MCF 10A (cell line): ENCODE measurements around the gene KLF11. TPM values are rescaled to one million over a fixed set of nuclear protein-coding genes. Genes with fewer than 3 reads are reported as not detected.

Experiments used
- BruUV-seq: library from RNA; stranded (reverse); fragments of 400-500 nt; replicated peaks from 2 replicates; lab custom pipeline; 2021; lab: Mats Ljungman, UMichigan
- CTCF ChIA-PET: fragments of 300-600 bp; sonication (Branson Sonifier 250); formaldehyde crosslinking; extraction: SDS; loops from one replicate; lab custom pipeline; 2021; ENCODE audit warnings: antibody characterized with exemption, inconsistent platforms; lab: Yijun Ruan, JAX
- POLR2A ChIA-PET: fragments of 300-600, 350-650 bp; sonication (Branson Sonifier 250); formaldehyde crosslinking; extraction: SDS; loops from one replicate; lab custom pipeline; 2020; ENCODE audit warnings: antibody characterized with exemption, inconsistent platforms; lab: Yijun Ruan, JAX
- DNase-seq: peaks from one replicate; pipeline ENCODE4 v3.0.0-alpha.2; 2018; ENCODE audit not compliant: unreplicated experiment
- H3K27ac Mint-ChIP-seq: one replicate; pipeline ENCODE4 v1.8.0; 2022; ENCODE audit warnings: mild to moderate bottlenecking, low read depth, mixed read lengths; ENCODE audit not compliant: unreplicated experiment
- H3K27me3 Mint-ChIP-seq: one replicate; pipeline ENCODE4 v1.8.0; 2022; ENCODE audit warnings: mixed read lengths; ENCODE audit not compliant: insufficient read depth, unreplicated experiment
- H3K36me3 Mint-ChIP-seq: one replicate; pipeline ENCODE4 v1.8.0; 2022; ENCODE audit warnings: mild to moderate bottlenecking, moderate library complexity, mixed read lengths; ENCODE audit not compliant: insufficient read depth, unreplicated experiment
- H3K4me1 Mint-ChIP-seq: one replicate; pipeline ENCODE4 v1.8.0; 2022; ENCODE audit warnings: mixed read lengths; ENCODE audit not compliant: insufficient read depth, unreplicated experiment
- H3K4me3 Mint-ChIP-seq: one replicate; pipeline ENCODE4 v1.8.0; 2022; ENCODE audit warnings: mild to moderate bottlenecking, moderate library complexity, mixed read lengths; ENCODE audit not compliant: unreplicated experiment
- H3K9me3 Mint-ChIP-seq: one replicate; pipeline ENCODE4 v1.8.0; 2022; ENCODE audit warnings: mixed read lengths; ENCODE audit not compliant: unreplicated experiment
- intact Hi-C: fragments of 100-400 bp; cut with micrococcal nuclease; formaldehyde crosslinking; loops from 2 replicates; pipeline ENCODE4 v1.14.1; 2022
- total RNA-seq: library from RNA; stranded (reverse); gene quantifications from 2 replicates; pipeline ENCODE4 v1.2.3, GENCODE V29; 2022
- TF ChIP-seq, protein P1 (sequence below): fragments of 200-600 bp; IDR thresholded peaks from one replicate; pipeline ENCODE4 v1.8.0; 2022; ENCODE audit warnings: antibody characterized with exemption, mild to moderate bottlenecking; ENCODE audit not compliant: unreplicated experiment

The KLF11 gene
- total RNA-seq, 1 experiment from 2014 or later = 7.1 TPM

DNA sequence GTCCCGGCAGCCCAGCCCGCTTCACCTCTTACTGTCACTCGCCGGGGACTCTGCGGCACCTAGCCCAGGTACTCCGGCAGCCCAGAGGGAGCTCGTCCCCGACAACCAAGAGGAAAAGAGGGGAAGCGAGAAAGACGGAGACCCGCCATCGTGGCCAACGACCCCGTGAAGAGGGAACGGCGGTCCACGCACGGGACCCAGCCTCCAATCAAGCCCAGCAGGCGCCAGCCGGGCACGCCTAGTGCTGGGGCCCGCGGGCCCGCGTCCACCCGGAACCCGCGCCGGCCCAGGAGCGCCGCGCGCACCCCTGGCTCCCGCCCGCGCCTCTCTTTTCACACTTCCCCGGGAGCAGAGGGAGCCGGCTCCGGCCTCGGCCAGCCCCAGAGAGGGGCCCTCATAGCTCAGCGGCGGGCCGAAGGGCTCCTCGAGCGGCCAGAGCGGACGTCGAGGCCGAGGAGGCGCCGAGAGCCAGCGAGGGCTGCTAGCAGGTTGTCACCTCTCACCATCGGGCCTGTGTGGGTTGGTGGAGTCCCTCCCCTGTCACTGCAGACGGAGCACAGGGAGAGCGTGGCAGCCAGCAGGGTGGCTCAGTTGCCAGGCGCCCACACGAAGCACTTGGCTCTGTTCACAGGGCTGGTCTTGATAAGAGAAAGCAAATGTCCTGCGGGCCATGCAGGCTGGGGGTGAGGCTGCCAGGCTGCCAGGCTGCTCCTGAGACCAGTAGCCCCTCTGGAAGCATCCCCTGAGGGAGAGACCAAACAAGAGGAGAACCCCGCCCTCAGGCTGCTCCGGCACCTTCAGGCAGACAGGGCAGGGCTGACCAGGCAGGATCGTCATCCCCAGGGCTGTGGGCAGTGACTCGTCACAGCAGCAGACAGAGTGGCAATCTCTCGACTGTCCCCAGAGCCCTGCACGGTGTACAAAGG lies 36.9 kb upstream of the KLF11 start:
- ChIA-PET POLR2A (no interaction called here), CTCF (interaction anchor here (0.6 to 2.9 kb wide), 2 partner anchors 22 to 91 kb away, joined by 3 to 13 read pairs; no protein-coding TSS in a partner anchor)
- no peak overlapping the region for H3K4me3 Mint-ChIP-seq
- H3K4me1 Mint-ChIP-seq = no peaks in the 10 kb centered on the region
- intact Hi-C loops = no loop called here
- no peaks in the 10 kb centered on the region for H3K27me3 Mint-ChIP-seq
- DNase-seq = no peak
- no peaks in the 10 kb centered on the region for H3K36me3 Mint-ChIP-seq
- no peaks in the 10 kb centered on the region for H3K9me3 Mint-ChIP-seq
- TF ChIP-seq, protein P1, sequence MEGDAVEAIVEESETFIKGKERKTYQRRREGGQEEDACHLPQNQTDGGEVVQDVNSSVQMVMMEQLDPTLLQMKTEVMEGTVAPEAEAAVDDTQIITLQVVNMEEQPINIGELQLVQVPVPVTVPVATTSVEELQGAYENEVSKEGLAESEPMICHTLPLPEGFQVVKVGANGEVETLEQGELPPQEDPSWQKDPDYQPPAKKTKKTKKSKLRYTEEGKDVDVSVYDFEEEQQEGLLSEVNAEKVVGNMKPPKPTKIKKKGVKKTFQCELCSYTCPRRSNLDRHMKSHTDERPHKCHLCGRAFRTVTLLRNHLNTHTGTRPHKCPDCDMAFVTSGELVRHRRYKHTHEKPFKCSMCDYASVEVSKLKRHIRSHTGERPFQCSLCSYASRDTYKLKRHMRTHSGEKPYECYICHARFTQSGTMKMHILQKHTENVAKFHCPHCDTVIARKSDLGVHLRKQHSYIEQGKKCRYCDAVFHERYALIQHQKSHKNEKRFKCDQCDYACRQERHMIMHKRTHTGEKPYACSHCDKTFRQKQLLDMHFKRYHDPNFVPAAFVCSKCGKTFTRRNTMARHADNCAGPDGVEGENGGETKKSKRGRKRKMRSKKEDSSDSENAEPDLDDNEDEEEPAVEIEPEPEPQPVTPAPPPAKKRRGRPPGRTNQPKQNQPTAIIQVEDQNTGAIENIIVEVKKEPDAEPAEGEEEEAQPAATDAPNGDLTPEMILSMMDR = no peak
- H3K27ac Mint-ChIP-seq = no peak overlapping the region
- BruUV-seq = no TSS peak

GRCh38 chr2:10007435-10007834 lies 35.9 kb upstream of the KLF11 start:
- DNase-seq = no peak
- Mint-ChIP-seq H3K36me3 (no peaks in the 10 kb centered on the region), H3K27ac (no peak overlapping the region), H3K4me3 (no peak overlapping the region), H3K27me3 (no peaks in the 10 kb centered on the region), H3K9me3 (no peaks in the 10 kb centered on the region), H3K4me1 (no peaks in the 10 kb centered on the region)
- intact Hi-C loops = no loop called here
- no TSS peak for BruUV-seq
- ChIA-PET CTCF (interaction anchor here (0.9 to 2.9 kb wide), 2 partner anchors 23 to 25 kb away, joined by 3 to 13 read pairs; no protein-coding TSS in a partner anchor), POLR2A (no interaction called here)
- TF ChIP-seq, protein P1 = no peak

- TF ChIP-seq, protein P1 = no peak
- ChIA-PET CTCF (interaction anchor here (0.9 kb wide), 1 partner anchor 25 kb away, joined by 3 read pairs; no protein-coding TSS in a partner anchor), POLR2A (interaction anchor here (0.9 kb wide), 1 partner anchor 11 kb away, joined by 3 read pairs; no protein-coding TSS in a partner anchor)
- Mint-ChIP-seq H3K27ac (no peak overlapping the region), H3K9me3 (no peaks in the 10 kb centered on the region), H3K4me1 (no peaks in the 10 kb centered on the region), H3K4me3 (no peak overlapping the region), H3K27me3 (no peaks in the 10 kb centered on the region), H3K36me3 (no peaks in the 10 kb centered on the region)
- intact Hi-C loops = no loop called here
- no TSS peak for BruUV-seq
- no peak for DNase-seq
Measured at GRCh38 chr2:10007921-10008808, 35.2 kb upstream of the KLF11 start.
